SK-N-SH (cell line): ENCODE data around the gene FLACC1. TPM values are rescaled to one million over a fixed set of nuclear protein-coding genes. Genes with fewer than 3 reads are reported as not detected.
A peak's percentile ranks its signal among the peaks of the same experiment; 100 is the strongest.

Source experiments
- CTCF ChIA-PET: fragments of 300-600, 350-600 bp; formaldehyde crosslinking; extraction: SDS; loops from one replicate; lab custom pipeline; 2021; lab: Yijun Ruan, JAX
- POLR2A ChIA-PET: fragments of 350-600 bp; sonication (Branson Sonifier 250); formaldehyde crosslinking; extraction: SDS; loops from one replicate; lab custom pipeline; 2020; ENCODE audit warnings: antibody characterized with exemption, inconsistent platforms; lab: Yijun Ruan, JAX
- DNase-seq: peaks from one replicate; pipeline ENCODE4 v3.0.0; 2012
- H2AFZ ChIP-seq: fragments of 200-600 bp; sonication (generic); 2 replicates; pipeline ENCODE4 v1.8.1; 2016; ENCODE audit warnings: antibody characterized with exemption, mild to moderate bottlenecking, low read depth
- H3F3A ChIP-seq: fragments of 200-600 bp; sonication (generic); replicated peaks from 2 replicates; pipeline ENCODE3; 2016; ENCODE audit warnings: antibody characterized with exemption, mild to moderate bottlenecking; ENCODE audit not compliant: insufficient read depth
- H3K27ac ChIP-seq, 2 experiments: fragments of 200-500 bp in 1 of 2; fragments of 200-600 bp in 1 of 2; sonication (Bioruptor generic) in 1 of 2; sonication (generic), shearing (Covaris generic) in 1 of 2; 2 replicates each; pipeline versions ENCODE4 v1.5.1 to v1.6.1; 2014 to 2016; ENCODE audit warnings: low read depth in 2 of 2, inconsistent platforms in 1 of 2, low read length in 1 of 2, mild to moderate bottlenecking in 1 of 2, mixed read lengths in 1 of 2
- H3K27me3 ChIP-seq: fragments of 200-600 bp; sonication (generic), shearing (Covaris generic); 2 replicates; pipeline ENCODE4 v1.6.1; 2016; ENCODE audit warnings: mixed run types; ENCODE audit not compliant: insufficient read depth
- H3K36me3 ChIP-seq, 2 experiments: fragments of 200-500 bp in 1 of 2; fragments of 200-600 bp in 1 of 2; sonication (Bioruptor generic) in 1 of 2; sonication (generic) in 1 of 2; replicated peaks in 1 of 2; 2 replicates each; pipeline versions ENCODE3 to v1.5.1; 2014 to 2016; ENCODE audit warnings: low read length in 1 of 2, mild to moderate bottlenecking in 1 of 2; ENCODE audit not compliant: insufficient read depth in 2 of 2, control insufficient read depth in 1 of 2
- H3K4me1 ChIP-seq, 2 experiments: fragments of 200-500 bp in 1 of 2; fragments of 200-600 bp in 1 of 2; sonication (Bioruptor generic) in 1 of 2; sonication (generic), shearing (Covaris generic) in 1 of 2; 2 replicates each; pipeline versions ENCODE4 v1.5.1 to v1.6.1; 2014 to 2016; ENCODE audit warnings: low read depth in 1 of 2, low read length in 1 of 2, mixed run types in 1 of 2; ENCODE audit not compliant: insufficient read depth in 2 of 2, control insufficient read depth in 1 of 2
- H3K4me2 ChIP-seq: fragments of 200-600 bp; sonication (generic), shearing (Covaris generic); 2 replicates; pipeline ENCODE4 v1.6.1; 2017; ENCODE audit warnings: mixed run types
- H3K4me3 ChIP-seq, 2 experiments: fragments of 200-500 bp in 1 of 2; fragments of 200-600 bp in 1 of 2; sonication (Bioruptor generic) in 1 of 2; sonication (generic), shearing (Covaris generic) in 1 of 2; 2 replicates each; pipeline versions ENCODE4 v1.5.1 to v1.8.1; 2014 to 2016; ENCODE audit warnings: low read depth in 2 of 2, inconsistent platforms in 1 of 2, low read length in 1 of 2, mild to moderate bottlenecking in 1 of 2, mixed read lengths in 1 of 2, moderate library complexity in 1 of 2
- H3K79me2 ChIP-seq: fragments of 200-600 bp; sonication (generic); 2 replicates; pipeline ENCODE4 v1.8.1; 2017; ENCODE audit warnings: mild to moderate bottlenecking; ENCODE audit not compliant: insufficient read depth
- H3K9ac ChIP-seq: fragments of 200-600 bp; sonication (generic); 2 replicates; pipeline ENCODE4 v1.6.1; 2017; ENCODE audit warnings: mixed run types
- H3K9me2 ChIP-seq: fragments of 200-600 bp; sonication (generic); 2 replicates; pipeline ENCODE4 v1.6.1; 2017; ENCODE audit warnings: mixed run types
- H3K9me3 ChIP-seq: fragments of 200-600 bp; sonication (generic); 2 replicates; pipeline ENCODE4 v1.6.1; 2017; ENCODE audit warnings: mixed run types, mild to moderate bottlenecking, moderate library complexity
- H4K20me1 ChIP-seq: fragments of 200-600 bp; sonication (generic); 2 replicates; pipeline ENCODE4 v1.6.1; 2017; ENCODE audit warnings: mild to moderate bottlenecking, mixed run types; ENCODE audit not compliant: insufficient read depth
- CHD2 ChIP-seq: fragments of 150-350 bp; IDR thresholded peaks from 2 replicates; pipeline ENCODE4 v1.6.1; 2018; ENCODE audit warnings: low read length; ENCODE audit not compliant: partially characterized antibody
- EP300 ChIP-seq, 2 experiments: IDR thresholded peaks; 2 replicates each; pipeline versions ENCODE4 v1.4.0 to v1.6.1; 2012; ENCODE audit warnings: borderline replicate concordance in 1 of 2, low read depth in 1 of 2, low read length in 1 of 2
- EZH2phosphoT487 ChIP-seq: fragments of 200-600 bp; sonication (generic); IDR thresholded peaks from 2 replicates; pipeline ENCODE4 v1.6.1; 2017; ENCODE audit warnings: low read depth, mixed run types, mild to moderate bottlenecking, antibody characterized with exemption, moderate library complexity, borderline replicate concordance
- FOSL2 ChIP-seq: IDR thresholded peaks from 2 replicates; pipeline ENCODE4 v1.4.0; 2012; ENCODE audit warnings: low read depth, mild to moderate bottlenecking, moderate library complexity, borderline replicate concordance
- FOXJ3 ChIP-seq: sonication (generic); formaldehyde crosslinking; IDR thresholded peaks from 2 replicates; pipeline ENCODE4 v1.5.1; 2020; ENCODE audit warnings: mild to moderate bottlenecking, missing genetic modification reagents
- GABPA ChIP-seq: IDR thresholded peaks from 2 replicates; pipeline ENCODE4 v1.4.0; 2012; ENCODE audit warnings: low read depth, mild to moderate bottlenecking
- JUND ChIP-seq: IDR thresholded peaks from 2 replicates; pipeline ENCODE4 v1.4.0; 2012
- MXI1 ChIP-seq: IDR thresholded peaks from 2 replicates; pipeline ENCODE4 v1.6.1; 2012; ENCODE audit warnings: mild to moderate bottlenecking, low read depth, low read length, improper control_type of control experiment
- NFIC ChIP-seq: IDR thresholded peaks from 2 replicates; pipeline ENCODE4 v1.4.0; 2012; ENCODE audit warnings: borderline replicate concordance
- RCOR1 ChIP-seq: fragments of 150-350 bp; IDR thresholded peaks from 2 replicates; pipeline ENCODE4 v1.6.1; 2017; ENCODE audit warnings: antibody characterized with exemption, low read length
- SIN3A ChIP-seq: IDR thresholded peaks from 2 replicates; pipeline ENCODE4 v1.6.1; 2012; ENCODE audit warnings: low read depth, mild to moderate bottlenecking, low read length, moderate library complexity, borderline replicate concordance
- SMC3 ChIP-seq: IDR thresholded peaks from 2 replicates; pipeline ENCODE4 v1.6.1; 2012; ENCODE audit warnings: low read depth, low read length, improper control_type of control experiment
- TCF12 ChIP-seq: IDR thresholded peaks from 2 replicates; pipeline ENCODE4 v1.4.0; 2012
- TEAD4 ChIP-seq: IDR thresholded peaks from 2 replicates; pipeline ENCODE4 v1.4.0; 2012; ENCODE audit warnings: mild to moderate bottlenecking, borderline replicate concordance; ENCODE audit not compliant: insufficient read depth
- ZBTB33 ChIP-seq: IDR thresholded peaks from 2 replicates; pipeline ENCODE4 v1.4.0; 2012; ENCODE audit warnings: low read depth, borderline replicate concordance
- WGBS: methylation state at CpG from one replicate; pipeline ENCODE4 v1.1.6; 2017; ENCODE audit warnings: low lambda C conversion rate; 5-methylcytosine and 5-hydroxymethylcytosine counted together
- polyA plus RNA-seq, 3 experiments: library from polyadenylated mRNA; depleted of rRNA; stranded (reverse); fragments of >200 nt; gene quantifications; 2 replicates each; pipeline ENCODE4 v1.2.3, GENCODE V29; 2012
- TF ChIP-seq, protein P1 (sequence below): IDR thresholded peaks from 2 replicates; pipeline ENCODE4 v1.6.1; 2012; ENCODE audit warnings: mild to moderate bottlenecking, low read depth, low read length, moderate library complexity
- TF ChIP-seq, protein P2 (sequence below): IDR thresholded peaks from 2 replicates; pipeline ENCODE4; 2012

The FLACC1 gene
- polyA plus RNA-seq, 1 of the 3 experiments (the other 2 are of a cell fraction) = 0.35 TPM

GRCh38 chr2:201360256-201360655 is 3.1 kb upstream of the FLACC1 start:
- WGBS = 97% methylated on average over 4 of the region's 4 CpGs
- Histone ChIP-seq H3F3A (no peaks in the 10 kb centered on the region), H3K9ac (no peak overlapping the region), H3K27me3 (no peaks in the 10 kb centered on the region), H3K9me2 (no peaks in the 10 kb centered on the region), H3K27ac (no peak overlapping the region), H4K20me1 (no peaks in the 10 kb centered on the region), H2AFZ (no peak overlapping the region), H3K4me3 (no peak overlapping the region), H3K4me2 (no peak overlapping the region), H3K9me3 (peaks cover 4% of the 10 kb centered on the region; the same call in 1 of the 2 replicates), H3K79me2 (no peaks in the 10 kb centered on the region), H3K36me3 (peaks cover 16 to 30% of the 10 kb centered on the region in 2 experiments), H3K4me1 (no peaks in the 10 kb centered on the region)
- no peak for DNase-seq
- POLR2A ChIA-PET = no interaction called here
- TF ChIP-seq FOXJ3 (CRISPR knock-in tag) (no peak), EZH2phosphoT487 (no peak), TCF12 (no peak), EP300 (IDR thresholded peaks at IDR 0.05; ENCODE audit: borderline replicate concordance in 1 of 2, low read depth in 1 of 2, low read length in 1 of 2) (no peak), RCOR1 (no peak), ZBTB33 (no peak), JUND (no peak), CHD2 (no peak), TEAD4 (no peak)
- TF ChIP-seq, protein P1, sequence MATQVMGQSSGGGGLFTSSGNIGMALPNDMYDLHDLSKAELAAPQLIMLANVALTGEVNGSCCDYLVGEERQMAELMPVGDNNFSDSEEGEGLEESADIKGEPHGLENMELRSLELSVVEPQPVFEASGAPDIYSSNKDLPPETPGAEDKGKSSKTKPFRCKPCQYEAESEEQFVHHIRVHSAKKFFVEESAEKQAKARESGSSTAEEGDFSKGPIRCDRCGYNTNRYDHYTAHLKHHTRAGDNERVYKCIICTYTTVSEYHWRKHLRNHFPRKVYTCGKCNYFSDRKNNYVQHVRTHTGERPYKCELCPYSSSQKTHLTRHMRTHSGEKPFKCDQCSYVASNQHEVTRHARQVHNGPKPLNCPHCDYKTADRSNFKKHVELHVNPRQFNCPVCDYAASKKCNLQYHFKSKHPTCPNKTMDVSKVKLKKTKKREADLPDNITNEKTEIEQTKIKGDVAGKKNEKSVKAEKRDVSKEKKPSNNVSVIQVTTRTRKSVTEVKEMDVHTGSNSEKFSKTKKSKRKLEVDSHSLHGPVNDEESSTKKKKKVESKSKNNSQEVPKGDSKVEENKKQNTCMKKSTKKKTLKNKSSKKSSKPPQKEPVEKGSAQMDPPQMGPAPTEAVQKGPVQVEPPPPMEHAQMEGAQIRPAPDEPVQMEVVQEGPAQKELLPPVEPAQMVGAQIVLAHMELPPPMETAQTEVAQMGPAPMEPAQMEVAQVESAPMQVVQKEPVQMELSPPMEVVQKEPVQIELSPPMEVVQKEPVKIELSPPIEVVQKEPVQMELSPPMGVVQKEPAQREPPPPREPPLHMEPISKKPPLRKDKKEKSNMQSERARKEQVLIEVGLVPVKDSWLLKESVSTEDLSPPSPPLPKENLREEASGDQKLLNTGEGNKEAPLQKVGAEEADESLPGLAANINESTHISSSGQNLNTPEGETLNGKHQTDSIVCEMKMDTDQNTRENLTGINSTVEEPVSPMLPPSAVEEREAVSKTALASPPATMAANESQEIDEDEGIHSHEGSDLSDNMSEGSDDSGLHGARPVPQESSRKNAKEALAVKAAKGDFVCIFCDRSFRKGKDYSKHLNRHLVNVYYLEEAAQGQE = no peak
- CTCF ChIA-PET = interaction anchor here (0.6 kb wide), 1 partner anchor 815 kb away, joined by 3 read pairs; no protein-coding TSS in a partner anchor

GRCh38 chr2:201358684-201359083 is 1.5 kb upstream of the FLACC1 start:
- 87% methylated on average over 7 of the region's 7 CpGs for WGBS
- POLR2A ChIA-PET = no interaction called here
- Histone ChIP-seq H2AFZ (no peak overlapping the region), H3K4me2 (no peak overlapping the region), H3K27ac (0 out of 4 replicates have a peak overlapping the region, but pooled peaks of 1 of the 2 experiments have one; percentile 4), H3K27me3 (no peaks in the 10 kb centered on the region), H3K9me2 (no peaks in the 10 kb centered on the region), H3K36me3 (peaks cover 16 to 22% of the 10 kb centered on the region in 2 experiments), H3F3A (no peaks in the 10 kb centered on the region), H4K20me1 (no peaks in the 10 kb centered on the region), H3K4me1 (no peaks in the 10 kb centered on the region), H3K4me3 (no peak overlapping the region), H3K79me2 (no peaks in the 10 kb centered on the region), H3K9me3 (no peaks in the 10 kb centered on the region)
- no peak for DNase-seq
- CTCF ChIA-PET = no interaction called here
- TF ChIP-seq FOSL2 (peak; percentile 87), GABPA (no peak), SIN3A (no peak), FOXJ3 (CRISPR knock-in tag) (no peak), SMC3 (no peak), CHD2 (no peak), JUND (peak; percentile 58), MXI1 (no peak), NFIC (no peak; the same call in 1 of the 2 replicates), TCF12 (0 out of 2 replicates have a peak, but pooled peaks have one; percentile 31)
- TF ChIP-seq, protein P2, sequence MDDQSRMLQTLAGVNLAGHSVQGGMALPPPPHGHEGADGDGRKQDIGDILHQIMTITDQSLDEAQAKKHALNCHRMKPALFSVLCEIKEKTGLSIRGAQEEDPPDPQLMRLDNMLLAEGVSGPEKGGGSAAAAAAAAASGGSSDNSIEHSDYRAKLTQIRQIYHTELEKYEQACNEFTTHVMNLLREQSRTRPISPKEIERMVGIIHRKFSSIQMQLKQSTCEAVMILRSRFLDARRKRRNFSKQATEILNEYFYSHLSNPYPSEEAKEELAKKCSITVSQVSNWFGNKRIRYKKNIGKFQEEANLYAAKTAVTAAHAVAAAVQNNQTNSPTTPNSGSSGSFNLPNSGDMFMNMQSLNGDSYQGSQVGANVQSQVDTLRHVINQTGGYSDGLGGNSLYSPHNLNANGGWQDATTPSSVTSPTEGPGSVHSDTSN = no peak
- TF ChIP-seq, protein P1 = no peak
- TF ChIP-seq, all 33 proteins: peak for 3
- no peak overlapping the region for H3K9ac ChIP-seq
